ENCODE measurements around the gene HOXA10.

DNA sequence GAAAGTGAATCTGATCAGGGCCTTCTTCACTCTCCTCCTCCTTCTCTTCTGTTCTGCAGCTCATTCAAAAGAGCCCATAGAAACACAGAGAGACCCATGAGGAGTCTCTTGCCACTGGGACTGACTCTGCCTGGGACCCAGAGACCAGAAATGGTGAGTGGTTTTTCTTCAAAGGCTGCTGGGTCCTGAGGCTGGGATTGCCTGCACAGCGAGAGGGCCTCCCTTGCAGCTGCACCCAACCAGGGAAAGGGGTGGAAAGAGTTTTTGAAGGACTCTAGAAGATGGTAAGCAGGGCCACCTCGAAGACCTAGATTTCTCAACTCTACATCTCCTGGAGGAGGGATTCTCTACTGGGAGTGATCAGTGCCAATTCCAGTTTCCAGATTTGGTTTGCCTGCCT, 41.2 kb upstream of the HOXA10 start:
- TF ChIP-seq, protein P1, sequence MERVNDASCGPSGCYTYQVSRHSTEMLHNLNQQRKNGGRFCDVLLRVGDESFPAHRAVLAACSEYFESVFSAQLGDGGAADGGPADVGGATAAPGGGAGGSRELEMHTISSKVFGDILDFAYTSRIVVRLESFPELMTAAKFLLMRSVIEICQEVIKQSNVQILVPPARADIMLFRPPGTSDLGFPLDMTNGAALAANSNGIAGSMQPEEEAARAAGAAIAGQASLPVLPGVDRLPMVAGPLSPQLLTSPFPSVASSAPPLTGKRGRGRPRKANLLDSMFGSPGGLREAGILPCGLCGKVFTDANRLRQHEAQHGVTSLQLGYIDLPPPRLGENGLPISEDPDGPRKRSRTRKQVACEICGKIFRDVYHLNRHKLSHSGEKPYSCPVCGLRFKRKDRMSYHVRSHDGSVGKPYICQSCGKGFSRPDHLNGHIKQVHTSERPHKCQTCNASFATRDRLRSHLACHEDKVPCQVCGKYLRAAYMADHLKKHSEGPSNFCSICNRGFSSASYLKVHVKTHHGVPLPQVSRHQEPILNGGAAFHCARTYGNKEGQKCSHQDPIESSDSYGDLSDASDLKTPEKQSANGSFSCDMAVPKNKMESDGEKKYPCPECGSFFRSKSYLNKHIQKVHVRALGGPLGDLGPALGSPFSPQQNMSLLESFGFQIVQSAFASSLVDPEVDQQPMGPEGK (CRISPR knock-in tag; IDR thresholded peaks at IDR 0.05; ENCODE audit: borderline replicate concordance) = no peak
- no peak for TF ChIP-seq PPARA (CRISPR knock-in tag; IDR thresholded peaks at IDR 0.05; ENCODE audit: borderline replicate concordance)
- no peak for TF ChIP-seq TCF4 (CRISPR knock-in tag; IDR thresholded peaks at IDR 0.05; ENCODE audit: borderline replicate concordance)
- TF ChIP-seq ISL1 (CRISPR knock-in tag; IDR thresholded peaks at IDR 0.05) = no peak
- TF ChIP-seq SNAI2 (CRISPR knock-in tag; IDR thresholded peaks at IDR 0.05) = no peak
- TF ChIP-seq, protein P2, sequence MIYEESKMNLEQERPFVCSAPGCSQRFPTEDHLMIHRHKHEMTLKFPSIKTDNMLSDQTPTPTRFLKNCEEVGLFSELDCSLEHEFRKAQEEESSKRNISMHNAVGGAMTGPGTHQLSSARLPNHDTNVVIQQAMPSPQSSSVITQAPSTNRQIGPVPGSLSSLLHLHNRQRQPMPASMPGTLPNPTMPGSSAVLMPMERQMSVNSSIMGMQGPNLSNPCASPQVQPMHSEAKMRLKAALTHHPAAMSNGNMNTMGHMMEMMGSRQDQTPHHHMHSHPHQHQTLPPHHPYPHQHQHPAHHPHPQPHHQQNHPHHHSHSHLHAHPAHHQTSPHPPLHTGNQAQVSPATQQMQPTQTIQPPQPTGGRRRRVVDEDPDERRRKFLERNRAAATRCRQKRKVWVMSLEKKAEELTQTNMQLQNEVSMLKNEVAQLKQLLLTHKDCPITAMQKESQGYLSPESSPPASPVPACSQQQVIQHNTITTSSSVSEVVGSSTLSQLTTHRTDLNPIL (CRISPR knock-in tag; IDR thresholded peaks at IDR 0.05; ENCODE audit: low read depth) = no peak
- TF ChIP-seq TOX (CRISPR knock-in tag; IDR thresholded peaks at IDR 0.05; ENCODE audit: borderline replicate concordance) = no peak
- TF ChIP-seq ZFP3 (CRISPR knock-in tag; IDR thresholded peaks at IDR 0.05) = no peak
- no peak for TF ChIP-seq ZNF565 (CRISPR knock-in tag; conservative IDR thresholded peaks at IDR 0.05; ENCODE audit: low read depth)
